Endothelial cell of umbilical vein (primary cell): Measurements from ENCODE around the gene PROCA1. TPM values are rescaled to one million over a fixed set of nuclear protein-coding genes. Genes with fewer than 3 reads are reported as not detected.

ENCODE experiments used
- BruUV-seq: library from RNA; stranded (reverse); fragments of 400-500 nt; replicated peaks from 2 replicates; lab custom pipeline; 2021; lab: Mats Ljungman, UMichigan
- CTCF ChIA-PET: fragments of 300-600, 350-600 bp; sonication (Branson Sonifier 250); formaldehyde crosslinking; loops from one replicate; lab custom pipeline; 2021; ENCODE audit warnings: antibody characterized with exemption, inconsistent platforms; lab: Charles Lee
- POLR2A ChIA-PET: fragments of 300-600, 350-600 bp; sonication (Branson Sonifier 250); formaldehyde crosslinking; loops from one replicate; lab custom pipeline; 2021; ENCODE audit warnings: antibody characterized with exemption, inconsistent platforms; lab: Charles Lee
- DNase-seq: peaks from one replicate; pipeline ENCODE4 v3.0.0-alpha.2; 2011; ENCODE audit warnings: low read depth, low spot score
- FAIRE-seq: peaks from 2 replicates; lab custom pipeline; 2011; peaks lifted over from hg19 to GRCh38; lab: Jason Lieb, UNC
- H2AFZ ChIP-seq: 2 replicates; pipeline ENCODE4 v1.6.0; 2012; ENCODE audit warnings: low read depth, low read length, control low read depth, inconsistent platforms
- H3K27ac ChIP-seq: 2 replicates; pipeline ENCODE4 v1.5.1; 2011; ENCODE audit warnings: low read depth, mild to moderate bottlenecking, control low read depth, low read length, moderate library complexity; ENCODE audit not compliant: insufficient read depth
- H3K27me3 ChIP-seq, 2 experiments: 2 replicates each; pipeline versions ENCODE4 v1.6.0 to v1.6.1; 2011; ENCODE audit warnings: low read length in 2 of 2, mixed read lengths in 1 of 2; ENCODE audit not compliant: control insufficient read depth in 2 of 2, insufficient read depth in 2 of 2
- H3K36me3 ChIP-seq, 2 experiments: 2 replicates in 1 of 2; 3 replicates in 1 of 2; pipeline ENCODE4 v1.5.1; 2011; ENCODE audit warnings: low read length in 2 of 2, mild to moderate bottlenecking in 1 of 2, moderate library complexity in 1 of 2; ENCODE audit not compliant: control insufficient read depth in 2 of 2, insufficient read depth in 2 of 2; ENCODE audit errors: extremely low read depth in 1 of 2
- H3K4me1 ChIP-seq: 3 replicates; pipeline ENCODE4 v1.5.1; 2011; ENCODE audit warnings: mild to moderate bottlenecking, low read length; ENCODE audit not compliant: control insufficient read depth, insufficient read depth; ENCODE audit errors: extremely low read depth
- H3K4me2 ChIP-seq: 2 replicates; pipeline ENCODE4 v1.6.1; 2011; ENCODE audit warnings: low read length, control low read depth, mixed read lengths; ENCODE audit not compliant: insufficient read depth
- H3K4me3 ChIP-seq, 3 experiments: fragments of 200-600 bp in 1 of 3; sonication (generic), shearing (Covaris generic) in 1 of 3; replicated peaks in 1 of 3; 2 replicates each; pipeline ENCODE4 v1.5.1; 2011 to 2016; ENCODE audit warnings: control low read depth in 3 of 3, low read length in 3 of 3, mild to moderate bottlenecking in 2 of 3, inconsistent platforms in 1 of 3, low read depth in 1 of 3, moderate library complexity in 1 of 3; ENCODE audit not compliant: insufficient read depth in 1 of 3
- H3K79me2 ChIP-seq: 2 replicates; pipeline ENCODE4 v1.6.0; 2012; ENCODE audit warnings: low read length, inconsistent platforms; ENCODE audit not compliant: control insufficient read depth, insufficient read depth
- H3K9ac ChIP-seq: replicated peaks from 2 replicates; pipeline ENCODE3; 2011; ENCODE audit warnings: low read length, control low read depth; ENCODE audit not compliant: insufficient read depth; ENCODE audit errors: extremely low read depth
- H3K9me1 ChIP-seq: replicated peaks from 3 replicates; pipeline ENCODE4 v1.6.0; 2011; ENCODE audit warnings: mild to moderate bottlenecking, low read length; ENCODE audit not compliant: control insufficient read depth, insufficient read depth; ENCODE audit errors: extremely low read depth
- H3K9me3 ChIP-seq: replicated peaks from 2 replicates; pipeline ENCODE4 v1.5.1; 2012; ENCODE audit warnings: low read length, inconsistent platforms; ENCODE audit not compliant: control insufficient read depth, insufficient read depth
- H4K20me1 ChIP-seq: replicated peaks from 2 replicates; pipeline ENCODE3; 2011; ENCODE audit warnings: mild to moderate bottlenecking, low read length; ENCODE audit not compliant: control insufficient read depth, insufficient read depth; ENCODE audit errors: extremely low read depth
- CTCF ChIP-seq, 2 donors: IDR thresholded peaks; 1 replicate in 1 of 2; 2 replicates in 1 of 2; pipeline ENCODE4 v1.5.1; 2011; ENCODE audit warnings: low read length in 2 of 2, mild to moderate bottlenecking in 2 of 2, moderate library complexity in 2 of 2, control low read depth in 1 of 2, inconsistent platforms in 1 of 2, low read depth in 1 of 2; ENCODE audit not compliant: insufficient read depth in 1 of 2; ENCODE audit errors: extremely low read depth in 1 of 2
- EZH2 ChIP-seq: IDR thresholded peaks from 2 replicates; pipeline ENCODE4 v1.6.1; 2012; ENCODE audit warnings: borderline replicate concordance, low read depth, mild to moderate bottlenecking, moderate library complexity, low read length, inconsistent platforms; ENCODE audit not compliant: severe bottlenecking
- FOS ChIP-seq: IDR thresholded peaks from 2 replicates; pipeline ENCODE4 v1.6.1; 2011; ENCODE audit warnings: mild to moderate bottlenecking, low read length, moderate library complexity, borderline replicate concordance; ENCODE audit not compliant: insufficient read depth
- GATA2 ChIP-seq: IDR thresholded peaks from 2 replicates; pipeline ENCODE4 v1.7.0; 2011; ENCODE audit warnings: low read depth, mild to moderate bottlenecking, moderate library complexity, mixed read lengths, low read length; ENCODE audit not compliant: insufficient read length, insufficient read depth
- JUN ChIP-seq: IDR thresholded peaks from 2 replicates; pipeline ENCODE4 v1.6.1; 2011; ENCODE audit warnings: borderline replicate concordance, low read depth; ENCODE audit not compliant: insufficient read length, insufficient read depth
- MAX ChIP-seq: IDR thresholded peaks from 2 replicates; pipeline ENCODE4 v1.6.1; 2011; ENCODE audit not compliant: insufficient read depth, insufficient read length
- MYC ChIP-seq: IDR thresholded peaks from one replicate; pipeline ENCODE4 v1.6.1; 2011; ENCODE audit warnings: mild to moderate bottlenecking, low read depth, low read length
- POLR2A ChIP-seq: IDR thresholded peaks from 2 replicates; pipeline ENCODE4 v1.6.1; 2012; ENCODE audit warnings: low read depth, mild to moderate bottlenecking, control low read depth, low read length
- POLR2AphosphoS5 ChIP-seq: IDR thresholded peaks from 2 replicates; pipeline ENCODE4 v1.6.1; 2012; ENCODE audit warnings: low read depth, mild to moderate bottlenecking, control low read depth, low read length, moderate library complexity; ENCODE audit not compliant: insufficient read depth
- dilution Hi-C: fragments of 300-500 bp; cut with MboI; formaldehyde crosslinking; loops from one replicate; pipeline ENCODE4 v1.15.0; 2019; ENCODE audit warnings: low sequenced_read_pairs; ENCODE audit not compliant: extremely low pct_ligation_motif_present
- intact Hi-C: fragments of 100-400 bp; cut with micrococcal nuclease; formaldehyde crosslinking; loops from one replicate; pipeline ENCODE4 v1.10.0; 2022
- polyA plus RNA-seq, 4 experiments: library from polyadenylated mRNA; depleted of rRNA in 3 of 4; stranded (reverse) in 3 of 4; unstranded in 1 of 4; fragments of >200 nt; gene quantifications; 2 replicates each; pipeline versions ENCODE4 v1.2.1 to v1.2.3, GENCODE V29; 2011 to 2012; ENCODE audit warnings: missing spikeins in 1 of 4
- total RNA-seq: library from RNA; stranded (reverse); gene quantifications from 2 replicates; pipeline ENCODE4 v1.2.3, GENCODE V29; 2021

PROCA1 gene
- total and polyA plus RNA-seq, 2 donors (not counting 3 experiments of a cell fraction or from before 2014, with no cell fraction given): 2.0 to 2.1 TPM

GRCh38 chr17:28688481-28688880 is 23.2 kb downstream of the PROCA1 start:
- DNase-seq (no peak), FAIRE-seq (no peak)
- H3K9me1 ChIP-seq: no peaks in the 10 kb centered on the region
- H3K36me3 ChIP-seq: peaks cover 34 to 54% of the 10 kb centered on the region in 2 experiments
- H3K9ac ChIP-seq: no peak overlapping the region
- no peaks in the 10 kb centered on the region for H3K4me1 ChIP-seq
- H4K20me1 ChIP-seq: no peaks in the 10 kb centered on the region
- no peak for TF ChIP-seq MAX
- TF ChIP-seq POLR2A: no peak
- H3K4me3 ChIP-seq: no peak overlapping the region
- ChIA-PET CTCF (interaction anchor here (0.8 to 1.2 kb wide), 3 partner anchors 9 to 13 kb away, joined by 3 read pairs; no protein-coding TSS in a partner anchor), POLR2A (interaction anchor here (0.7 kb wide), 1 partner anchor 31 kb away, joined by 3 read pairs; the partner anchor contains the start of gene RPL23A)
- no TSS peak for BruUV-seq
- no peak overlapping the region for H3K27ac ChIP-seq
- no peaks in the 10 kb centered on the region for H3K9me3 ChIP-seq
- H2AFZ ChIP-seq: no peak overlapping the region
- H3K79me2 ChIP-seq: no peaks in the 10 kb centered on the region
- no peak overlapping the region for H3K4me2 ChIP-seq
- intact Hi-C loops: no loop called here
- H3K27me3 ChIP-seq: no peaks in the 10 kb centered on the region
- dilution Hi-C loops: no loop called here

GRCh38 chr17:28686296-28686695 is 25.4 kb downstream of the PROCA1 start:
- no TSS peak for BruUV-seq
- no peaks in the 10 kb centered on the region for H3K9me1 ChIP-seq
- H2AFZ ChIP-seq: no peak overlapping the region
- CTCF ChIA-PET: no interaction called here
- no peak overlapping the region for H3K4me2 ChIP-seq
- peaks cover 44 to 73% of the 10 kb centered on the region in 2 experiments for H3K36me3 ChIP-seq
- H3K9ac ChIP-seq: no peak overlapping the region
- H3K27me3 ChIP-seq: no peaks in the 10 kb centered on the region
- intact Hi-C loops: no loop called here
- dilution Hi-C loops: no loop called here
- DNase-seq: no peak
- no peak overlapping the region for H3K27ac ChIP-seq
- no peaks in the 10 kb centered on the region for H3K4me1 ChIP-seq
- H4K20me1 ChIP-seq: no peaks in the 10 kb centered on the region
- no peaks in the 10 kb centered on the region for H3K79me2 ChIP-seq
- H3K9me3 ChIP-seq: no peaks in the 10 kb centered on the region
- TF ChIP-seq MAX (no peak), GATA2 (no peak), MYC (no peak), POLR2A (no peak), EZH2 (no peak), CTCF (IDR thresholded peaks at IDR 0.05; ENCODE audit: extremely low read depth in 1 of 2, insufficient read depth in 1 of 2, low read depth in 1 of 2, low read length in 2 of 2) (no peak), POLR2AphosphoS5 (no peak), JUN (no peak), FOS (no peak)
- POLR2A ChIA-PET: no interaction called here
- H3K4me3 ChIP-seq: no peak overlapping the region
- no peak for FAIRE-seq
